UCSD-AML1 (cell line): Measurements from ENCODE around the gene G2E3.
A peak's percentile ranks its signal among the peaks of the same experiment; 100 is the strongest.
"Not testable (repeated sequence)": the region's sequence is repeated elsewhere in the genome, so short reads cannot be mapped to it uniquely, and the experiment has no call there.

Source experiments
- DNase-seq: peaks from one replicate; lab custom pipeline; 2025; ENCODE audit not compliant: unreplicated experiment; lab: John Stamatoyannopoulos, UW

G2E3 gene

GRCh38 chr14:30603402-30603801, 44.4 kb downstream of the G2E3 start:
- no peak for DNase-seq

- not testable (repeated sequence) for DNase-seq
Measured at GRCh38 chr14:30604696-30605095, 45.7 kb downstream of the G2E3 start.

- DNase-seq, result no peak
Measured at GRCh38 chr14:30607156-30607780, 48.3 kb downstream of the G2E3 start.

- no peak for DNase-seq
Measured at GRCh38 chr14:30608533-30609006, 49.6 kb downstream of the G2E3 start.

GRCh38 chr14:30610787-30611343, 51.9 kb downstream of the G2E3 start:
- DNase-seq, result peak; percentile 50

- no peak for DNase-seq
Measured at GRCh38 chr14:30614155-30614554, 55.2 kb downstream of the G2E3 start.

- DNase-seq, result no peak
Measured at GRCh38 chr14:30620178-30620577, 61.2 kb downstream of the G2E3 start.

- DNase-seq, result no peak
Measured at GRCh38 chr14:30621354-30621939, 62.5 kb downstream of the G2E3 start.

GRCh38 chr14:30621940-30622830, 63.2 kb downstream of the G2E3 start, which contains the start of gene SCFD1:
Gene SCFD1 (plus strand): TSS chr14:30622319. CDS start chr14:30622339, 20 bp downstream.
- DNase-seq, result peak; percentile 96

- no peak for DNase-seq
Measured at GRCh38 chr14:30623412-30624131, 64.6 kb downstream of the G2E3 start.

GRCh38 chr14:30624132-30624423, 65.1 kb downstream of the G2E3 start:
- no peak for DNase-seq

GRCh38 chr14:30625533-30625932, 66.6 kb downstream of the G2E3 start:
- no peak for DNase-seq

- not testable (repeated sequence) for DNase-seq
Measured at GRCh38 chr14:30629432-30629831, 70.5 kb downstream of the G2E3 start.

GRCh38 chr14:30630248-30630647, 71.3 kb downstream of the G2E3 start:
- DNase-seq, result no peak

- DNase-seq, result no peak
Measured at GRCh38 chr14:30632730-30633129, 73.8 kb downstream of the G2E3 start.

- no peak for DNase-seq
Measured at GRCh38 chr14:30638926-30639325, 80.0 kb downstream of the G2E3 start.

- no peak for DNase-seq
Measured at GRCh38 chr14:30641207-30641606, 82.2 kb downstream of the G2E3 start.

- DNase-seq, result not testable (repeated sequence)
Measured at GRCh38 chr14:30644462-30644861, 85.5 kb downstream of the G2E3 start.

- DNase-seq, result no peak
Measured at GRCh38 chr14:30645600-30645999, 86.6 kb downstream of the G2E3 start.

GRCh38 chr14:30648471-30648870, 89.5 kb downstream of the G2E3 start:
- DNase-seq, result no peak

- DNase-seq, result no peak
Measured at GRCh38 chr14:30651937-30652336, 93.0 kb downstream of the G2E3 start.
